Chondrocyte (in vitro differentiated cells): ENCODE measurements around the gene LAP3. TPM values are rescaled to one million over a fixed set of nuclear protein-coding genes. Genes with fewer than 3 reads are reported as not detected.

Experiments
- DNase-seq: peaks from one replicate; pipeline ENCODE4 v3.0.0; 2021; ENCODE audit warnings: mixed read lengths, low spot score
- H3K27ac Mint-ChIP-seq: one replicate; pipeline ENCODE4 v1.8.0; 2021; ENCODE audit warnings: mild to moderate bottlenecking, moderate library complexity, mixed read lengths; ENCODE audit not compliant: unreplicated experiment
- H3K27me3 Mint-ChIP-seq: 2 replicates; pipeline ENCODE4 v1.8.0; 2021; ENCODE audit warnings: low read depth, mixed read lengths
- H3K36me3 Mint-ChIP-seq: 2 replicates; pipeline ENCODE4 v1.8.0; 2021; ENCODE audit warnings: low read depth, mixed read lengths
- H3K4me1 Mint-ChIP-seq: 2 replicates; pipeline ENCODE4 v1.8.0; 2021; ENCODE audit warnings: low read depth, mild to moderate bottlenecking, mixed read lengths
- H3K4me3 Mint-ChIP-seq: one replicate; pipeline ENCODE4 v1.8.0; 2021; ENCODE audit warnings: mild to moderate bottlenecking, moderate library complexity, mixed read lengths; ENCODE audit not compliant: unreplicated experiment
- H3K9me3 Mint-ChIP-seq: 2 replicates; pipeline ENCODE4 v1.8.0; 2021; ENCODE audit warnings: low read depth, mixed read lengths
- CTCF ChIP-seq: fragments of 200-600 bp; sonication (generic); IDR thresholded peaks from 2 replicates; pipeline ENCODE4 v1.5.0; 2021; ENCODE audit warnings: antibody characterized with exemption, mild to moderate bottlenecking, moderate library complexity
- total RNA-seq: library from RNA; stranded (reverse); gene quantifications from 3 replicates; pipeline ENCODE4 v1.2.1, GENCODE V29; 2021

Gene LAP3
- total RNA-seq, 1 donor from 2014 or later: 38.5 TPM

- Mint-ChIP-seq H3K36me3 (peaks cover 5% of the 10 kb centered on the region), H3K4me3 (no peak overlapping the region), H3K27me3 (peaks cover 4% of the 10 kb centered on the region), H3K27ac (no peak overlapping the region), H3K9me3 (peaks cover 24% of the 10 kb centered on the region), H3K4me1 (no peaks in the 10 kb centered on the region)
- DNase-seq: no peak
- TF ChIP-seq CTCF: no peak
These were observed 69.7 kb downstream of the LAP3 start for GRCh38 chr4:17646693-17647092.

GRCh38 chr4:17647176-17647806 is 70.3 kb downstream of the LAP3 start:
- no peak for DNase-seq
- no peaks in the 10 kb centered on the region for H3K4me1 Mint-ChIP-seq
- peaks cover 23% of the 10 kb centered on the region for H3K9me3 Mint-ChIP-seq
- TF ChIP-seq CTCF: no peak
- H3K27me3 Mint-ChIP-seq: peaks cover 4% of the 10 kb centered on the region
- no peak overlapping the region for H3K4me3 Mint-ChIP-seq
- H3K36me3 Mint-ChIP-seq: peaks cover 4% of the 10 kb centered on the region
- no peak overlapping the region for H3K27ac Mint-ChIP-seq

- Mint-ChIP-seq H3K27ac (no peak overlapping the region), H3K4me1 (no peaks in the 10 kb centered on the region), H3K9me3 (peaks cover 17% of the 10 kb centered on the region), H3K36me3 (no peaks in the 10 kb centered on the region), H3K4me3 (no peak overlapping the region), H3K27me3 (peaks cover 4% of the 10 kb centered on the region)
- no peak for DNase-seq
- TF ChIP-seq CTCF: no peak
These were observed 70.9 kb downstream of the LAP3 start for GRCh38 chr4:17647927-17648326.

GRCh38 chr4:17650406-17650805 is 73.4 kb downstream of the LAP3 start:
- no peaks in the 10 kb centered on the region for H3K36me3 Mint-ChIP-seq
- H3K9me3 Mint-ChIP-seq: no peaks in the 10 kb centered on the region
- no peaks in the 10 kb centered on the region for H3K4me1 Mint-ChIP-seq
- TF ChIP-seq CTCF: no peak
- H3K27ac Mint-ChIP-seq: no peak overlapping the region
- no peak overlapping the region for H3K4me3 Mint-ChIP-seq
- no peak for DNase-seq
- peaks cover 4% of the 10 kb centered on the region for H3K27me3 Mint-ChIP-seq

GRCh38 chr4:17654701-17655100 is 77.7 kb downstream of the LAP3 start:
- Mint-ChIP-seq H3K4me1 (no peaks in the 10 kb centered on the region), H3K4me3 (no peak overlapping the region), H3K36me3 (no peaks in the 10 kb centered on the region), H3K9me3 (no peaks in the 10 kb centered on the region), H3K27me3 (peaks cover 26% of the 10 kb centered on the region), H3K27ac (no peak overlapping the region)
- TF ChIP-seq CTCF: no peak
- DNase-seq: no peak
